Activated CD8-positive, alpha-beta memory T cell treated with anti-CD3 and anti-CD28 coated beads for 36 hours (primary cell): ENCODE data around the gene ADAM23. TPM values are rescaled to one million over a fixed set of nuclear protein-coding genes. Genes with fewer than 3 reads are reported as not detected.
"Not testable (repeated sequence)": the region's sequence is repeated elsewhere in the genome, so short reads cannot be mapped to it uniquely, and the experiment has no call there.

ENCODE experiments used
- CTCF ChIA-PET: fragments of 350-600 bp; sonication (Branson Sonifier 250); formaldehyde crosslinking; loops from one replicate; lab custom pipeline; 2021; ENCODE audit warnings: antibody characterized with exemption; lab: Charles Lee
- POLR2A ChIA-PET: fragments of 350-600 bp; sonication (Branson Sonifier 250); formaldehyde crosslinking; loops from one replicate; lab custom pipeline; 2021; ENCODE audit warnings: antibody characterized with exemption; lab: Charles Lee
- total RNA-seq, 2 experiments: library from RNA; stranded (reverse); gene quantifications; one replicate each; pipeline ENCODE4 v1.2.3, GENCODE V29; 2021

Gene ADAM23, protein sequence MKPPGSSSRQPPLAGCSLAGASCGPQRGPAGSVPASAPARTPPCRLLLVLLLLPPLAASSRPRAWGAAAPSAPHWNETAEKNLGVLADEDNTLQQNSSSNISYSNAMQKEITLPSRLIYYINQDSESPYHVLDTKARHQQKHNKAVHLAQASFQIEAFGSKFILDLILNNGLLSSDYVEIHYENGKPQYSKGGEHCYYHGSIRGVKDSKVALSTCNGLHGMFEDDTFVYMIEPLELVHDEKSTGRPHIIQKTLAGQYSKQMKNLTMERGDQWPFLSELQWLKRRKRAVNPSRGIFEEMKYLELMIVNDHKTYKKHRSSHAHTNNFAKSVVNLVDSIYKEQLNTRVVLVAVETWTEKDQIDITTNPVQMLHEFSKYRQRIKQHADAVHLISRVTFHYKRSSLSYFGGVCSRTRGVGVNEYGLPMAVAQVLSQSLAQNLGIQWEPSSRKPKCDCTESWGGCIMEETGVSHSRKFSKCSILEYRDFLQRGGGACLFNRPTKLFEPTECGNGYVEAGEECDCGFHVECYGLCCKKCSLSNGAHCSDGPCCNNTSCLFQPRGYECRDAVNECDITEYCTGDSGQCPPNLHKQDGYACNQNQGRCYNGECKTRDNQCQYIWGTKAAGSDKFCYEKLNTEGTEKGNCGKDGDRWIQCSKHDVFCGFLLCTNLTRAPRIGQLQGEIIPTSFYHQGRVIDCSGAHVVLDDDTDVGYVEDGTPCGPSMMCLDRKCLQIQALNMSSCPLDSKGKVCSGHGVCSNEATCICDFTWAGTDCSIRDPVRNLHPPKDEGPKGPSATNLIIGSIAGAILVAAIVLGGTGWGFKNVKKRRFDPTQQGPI
- under 1 TPM; 0.21 to 0.57 TPM for total RNA-seq

DNA sequence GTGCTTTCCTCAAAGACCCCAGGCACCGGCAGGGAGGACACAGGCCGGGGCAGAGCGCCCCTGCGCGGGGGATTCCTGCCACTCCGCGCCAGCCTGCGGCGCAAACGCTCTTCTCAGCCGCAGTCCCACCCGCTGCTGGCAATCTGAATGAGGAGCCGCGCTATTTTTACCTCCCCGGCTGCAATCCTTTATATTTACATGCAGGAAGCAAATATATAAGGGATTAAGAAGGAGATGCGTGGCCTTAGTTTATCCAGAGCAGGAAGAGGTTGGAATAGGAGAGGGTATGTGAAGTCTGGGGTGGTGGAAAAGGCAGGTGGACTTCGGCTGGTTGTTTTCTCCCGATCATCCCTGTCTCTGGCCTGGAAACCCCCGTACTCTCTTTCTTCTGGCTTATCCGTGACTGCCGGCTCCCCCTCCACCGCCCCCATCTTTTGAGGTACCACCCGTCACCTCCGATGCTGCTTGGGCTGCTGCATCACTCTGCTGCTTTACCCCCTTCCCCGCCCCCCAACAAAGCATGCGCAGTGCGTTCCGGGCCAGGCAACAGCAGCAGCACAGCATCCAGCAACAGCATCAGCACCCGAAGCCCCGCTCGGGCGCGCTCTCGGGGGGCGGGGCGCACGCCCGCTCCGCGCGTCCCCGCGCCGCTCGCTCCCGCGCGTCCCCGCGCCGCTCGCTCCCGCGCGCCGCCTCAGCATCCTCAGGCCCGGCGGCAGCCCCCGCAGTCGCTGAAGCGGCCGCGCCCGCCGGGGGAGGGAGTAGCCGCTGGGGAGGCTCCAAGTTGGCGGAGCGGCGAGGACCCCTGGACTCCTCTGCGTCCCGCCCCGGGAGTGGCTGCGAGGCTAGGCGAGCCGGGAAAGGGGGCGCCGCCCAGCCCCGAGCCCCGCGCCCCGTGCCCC lies at the start of gene ADAM23:
ADAM23 (plus strand) TSS at position 700 of the 902 bp plus-strand sequence. CDS start 335 bp downstream, outside the sequence.
- CTCF ChIA-PET, result no interaction called here
- POLR2A ChIA-PET, result no interaction called here

DNA sequence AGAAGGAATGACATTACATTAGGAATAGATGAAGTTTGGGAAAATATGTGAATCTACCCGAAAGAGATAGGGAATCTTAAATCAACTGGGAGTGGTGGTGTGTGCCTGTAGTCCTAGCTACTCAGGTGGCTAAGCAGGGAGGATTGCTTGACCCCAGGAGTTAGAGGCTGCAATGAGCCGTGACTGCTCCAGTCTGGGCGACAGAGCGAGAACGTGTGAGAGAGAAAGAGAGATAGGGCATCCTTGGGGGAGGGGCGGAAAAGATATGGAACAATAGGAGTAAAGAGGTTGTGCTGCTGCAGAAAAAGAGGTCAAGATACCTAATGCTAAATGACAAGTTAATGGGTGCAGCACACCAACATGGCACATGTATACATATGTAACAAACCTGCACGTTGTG lies 47.1 kb upstream of the ADAM23 start:
- CTCF ChIA-PET, result no interaction called here
- POLR2A ChIA-PET, result no interaction called here

DNA sequence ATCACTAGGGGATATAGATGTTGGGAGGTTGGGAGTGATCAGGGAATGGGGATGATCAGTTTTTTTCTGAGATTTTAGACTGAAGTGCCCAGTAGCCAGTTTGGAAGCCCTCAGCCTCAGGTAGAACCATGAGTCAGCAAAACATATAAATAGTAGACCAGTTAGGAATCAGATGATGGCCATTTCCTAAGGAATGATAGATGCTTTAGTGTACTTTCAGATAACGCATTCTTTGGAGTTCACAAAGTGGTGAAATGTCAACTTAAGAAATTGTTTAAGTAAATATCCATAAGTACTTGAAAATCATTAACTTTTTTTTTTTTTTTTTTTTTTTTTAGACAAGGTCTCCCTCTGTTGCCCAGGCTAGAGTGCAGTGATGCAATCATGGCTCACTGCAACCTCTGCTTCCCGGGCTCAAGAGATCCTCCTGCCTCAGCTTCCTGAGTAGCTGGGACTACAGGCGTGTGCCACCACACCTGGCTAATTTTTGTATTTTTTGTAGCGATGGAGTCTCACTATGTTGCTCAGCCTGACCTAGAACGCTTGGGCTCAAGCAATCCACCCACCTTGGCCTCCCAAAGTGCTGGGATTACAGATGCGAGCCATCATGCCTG lies 40.3 kb upstream of the ADAM23 start:
- CTCF ChIA-PET, result not testable (repeated sequence)

DNA sequence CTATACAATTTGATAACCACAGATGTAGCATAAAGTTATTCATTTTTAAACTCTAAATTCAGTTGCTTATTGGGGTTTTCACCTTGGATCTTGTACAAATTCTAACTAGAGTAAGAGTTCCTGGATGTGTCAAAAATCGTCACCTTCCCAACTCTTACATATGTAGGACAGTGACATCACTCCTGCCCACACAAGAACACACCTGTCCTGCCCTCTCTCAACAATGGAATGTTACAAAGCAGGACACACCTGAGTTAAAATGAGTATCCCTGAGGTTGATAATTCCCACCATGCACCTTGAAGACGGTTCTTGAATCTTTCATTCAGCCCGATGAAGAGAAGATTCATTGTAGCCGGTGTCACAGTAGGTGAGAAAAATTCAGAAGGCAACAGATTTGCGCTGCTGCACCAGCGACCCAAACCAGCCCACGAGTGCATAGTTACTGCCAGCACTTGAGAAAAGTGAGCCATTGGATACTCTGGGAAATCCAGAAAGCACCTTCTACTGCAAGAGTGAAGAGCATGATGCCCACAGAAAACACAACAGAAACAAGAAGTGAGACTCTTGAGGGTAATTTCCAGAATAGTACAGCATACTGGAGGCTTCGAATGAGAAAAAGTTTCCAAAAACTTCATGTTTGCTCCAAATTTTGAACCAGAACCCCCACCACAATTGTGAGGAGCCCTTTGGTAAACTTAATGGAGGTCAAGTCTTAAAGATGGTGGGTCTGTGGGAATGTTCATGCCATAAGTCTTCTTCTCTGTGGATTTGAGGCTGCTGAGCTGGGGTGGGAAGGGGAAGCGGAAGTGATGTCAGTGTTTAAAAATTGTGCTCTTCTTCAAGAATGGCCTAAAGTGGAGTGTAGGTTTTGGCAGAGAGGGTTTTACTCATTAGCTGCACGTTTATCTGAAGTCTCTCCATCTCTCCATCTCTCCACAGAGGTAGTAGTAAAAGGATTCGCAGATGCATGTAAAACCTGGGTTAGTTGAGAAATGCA lies 34.7 kb upstream of the ADAM23 start:
- ChIA-PET POLR2A (no interaction called here), CTCF (no interaction called here)

More for the DNA sequence above, 40.3 kb upstream of the ADAM23 start:
- POLR2A ChIA-PET, result not testable (repeated sequence)

DNA sequence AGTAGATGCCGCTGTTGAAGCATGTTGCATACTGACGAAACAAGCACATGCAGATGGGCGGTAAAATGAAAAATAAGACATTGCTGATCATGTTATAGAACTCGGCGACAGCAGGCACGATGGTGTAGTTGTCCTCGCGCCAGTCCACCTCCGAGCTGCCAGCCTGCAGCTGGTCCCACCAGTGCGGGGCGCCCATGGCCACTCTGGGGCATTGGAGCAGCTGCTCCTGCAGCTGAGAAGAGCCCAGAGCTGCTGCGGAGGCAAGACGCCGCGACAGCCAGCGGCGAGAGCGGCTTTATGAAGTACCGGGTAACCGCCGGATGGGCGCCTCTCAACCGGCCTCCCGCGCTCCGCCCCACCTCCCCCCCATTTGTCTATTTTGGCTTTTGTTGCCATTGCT lies 32.6 kb upstream of the ADAM23 start:
- POLR2A ChIA-PET, result no interaction called here
- CTCF ChIA-PET, result no interaction called here

DNA sequence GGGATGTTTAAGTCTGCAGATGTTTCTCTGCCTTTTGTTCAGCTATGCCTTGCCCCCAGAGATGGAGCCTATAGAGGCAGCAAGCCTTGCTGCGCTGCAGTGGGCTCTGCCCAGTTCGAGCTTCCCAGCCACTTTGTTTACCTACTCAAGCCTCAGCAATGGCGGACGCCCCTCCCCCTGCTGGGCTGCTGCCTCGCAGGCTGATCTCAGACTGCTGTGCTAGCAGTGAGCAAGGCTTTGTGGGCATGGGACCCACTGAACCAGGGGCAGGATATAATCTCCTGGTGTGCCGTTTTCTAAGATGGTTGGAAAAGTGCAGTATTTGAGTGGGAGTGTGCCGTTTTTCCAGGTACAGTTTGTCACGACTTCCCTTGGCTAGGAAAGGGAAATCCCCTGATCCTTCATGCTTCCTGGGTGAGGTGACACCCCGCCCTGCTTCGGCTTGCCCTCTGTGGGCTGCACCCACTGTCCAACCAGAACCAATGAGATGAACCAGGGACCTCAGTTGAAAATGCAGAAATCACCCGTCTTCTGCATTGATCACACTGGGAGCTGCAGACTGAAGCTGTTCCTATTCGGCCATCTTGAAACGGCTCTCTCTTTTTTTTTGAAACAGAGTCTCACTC lies 27.6 kb upstream of the ADAM23 start:
- ChIA-PET POLR2A (no interaction called here), CTCF (no interaction called here)

DNA sequence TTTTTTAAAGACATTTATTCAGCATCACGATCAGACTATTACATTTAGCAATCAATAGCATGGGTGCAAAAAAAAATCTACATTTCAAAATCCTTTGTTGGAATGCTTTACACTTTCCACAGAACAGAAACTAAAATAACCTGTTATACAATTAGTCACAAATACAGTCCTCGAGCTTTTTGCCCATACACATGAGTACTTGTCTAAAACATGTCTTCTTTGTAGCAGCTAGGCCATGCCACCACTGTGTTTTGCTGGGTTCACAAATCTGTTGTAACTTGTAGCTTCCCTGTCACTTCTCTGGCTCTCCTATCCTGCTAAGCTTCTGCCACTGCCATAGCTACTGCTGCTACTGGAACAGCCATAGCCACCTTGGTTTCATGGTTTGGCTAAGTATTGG lies 24.4 kb upstream of the ADAM23 start:
- CTCF ChIA-PET, result no interaction called here
- POLR2A ChIA-PET, result no interaction called here

DNA sequence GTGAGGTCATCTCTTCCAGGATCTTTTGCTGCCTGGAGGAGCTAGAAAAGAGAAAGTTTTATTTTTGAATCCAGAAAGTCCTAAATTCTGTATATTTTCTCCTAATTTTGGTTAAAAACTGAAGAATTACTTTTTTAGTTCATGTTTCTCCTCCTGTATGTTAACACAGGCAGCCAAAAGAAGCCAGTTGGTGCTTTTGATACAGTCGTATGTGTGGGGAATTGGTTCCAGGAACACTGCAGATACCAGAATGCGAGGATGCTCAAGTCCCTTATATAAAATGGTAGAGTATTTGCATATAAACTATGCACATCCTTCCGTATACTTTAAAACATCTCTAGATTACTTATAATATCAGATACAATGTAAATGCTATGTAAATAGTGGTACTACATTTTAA lies 22.6 kb upstream of the ADAM23 start:
- CTCF ChIA-PET, result no interaction called here

DNA sequence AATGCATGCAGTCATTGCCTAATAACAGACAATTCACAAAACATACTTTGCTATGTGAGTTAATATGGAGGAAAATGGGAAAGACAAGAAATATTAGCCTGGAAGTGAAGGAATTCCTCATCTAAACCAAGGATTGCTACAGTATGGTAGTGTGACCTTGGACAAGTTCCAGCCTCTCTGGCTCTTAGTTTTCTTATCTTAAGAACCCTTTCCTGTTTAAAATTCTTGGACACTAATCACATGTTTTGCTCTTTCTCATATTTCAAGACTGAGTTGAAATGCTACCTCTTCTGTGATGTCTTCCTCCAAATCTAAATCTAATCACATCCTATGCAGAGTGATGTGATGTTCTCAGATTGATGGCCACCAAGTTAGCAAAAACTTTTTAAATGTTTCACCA lies 20.8 kb upstream of the ADAM23 start:
- CTCF ChIA-PET, result no interaction called here
- POLR2A ChIA-PET, result no interaction called here

More for the DNA sequence above, 22.6 kb upstream of the ADAM23 start:
- POLR2A ChIA-PET, result interaction anchor here (0.6 kb wide), 1 partner anchor 68 kb away, joined by 3 read pairs; no protein-coding TSS in a partner anchor

DNA sequence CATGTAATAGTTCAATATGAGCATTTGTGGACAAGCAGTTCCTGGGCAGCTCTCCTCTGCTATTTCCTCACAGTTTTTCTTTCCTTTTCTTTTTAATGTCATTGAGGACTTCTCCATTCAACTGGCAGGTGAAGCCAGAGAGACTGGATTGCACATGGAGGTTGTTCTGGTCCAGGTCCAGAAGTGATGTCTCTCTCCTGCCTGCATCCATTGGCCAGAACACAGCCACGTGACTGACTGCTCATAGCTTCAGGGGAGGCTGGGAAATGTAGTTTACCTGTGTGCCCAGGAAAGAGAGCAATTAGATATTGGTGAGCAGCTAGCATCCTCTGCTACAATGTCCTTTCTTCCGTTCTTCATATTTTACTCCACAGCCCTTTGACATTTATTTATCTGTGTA lies 20.2 kb upstream of the ADAM23 start:
- POLR2A ChIA-PET, result no interaction called here
- CTCF ChIA-PET, result no interaction called here

DNA sequence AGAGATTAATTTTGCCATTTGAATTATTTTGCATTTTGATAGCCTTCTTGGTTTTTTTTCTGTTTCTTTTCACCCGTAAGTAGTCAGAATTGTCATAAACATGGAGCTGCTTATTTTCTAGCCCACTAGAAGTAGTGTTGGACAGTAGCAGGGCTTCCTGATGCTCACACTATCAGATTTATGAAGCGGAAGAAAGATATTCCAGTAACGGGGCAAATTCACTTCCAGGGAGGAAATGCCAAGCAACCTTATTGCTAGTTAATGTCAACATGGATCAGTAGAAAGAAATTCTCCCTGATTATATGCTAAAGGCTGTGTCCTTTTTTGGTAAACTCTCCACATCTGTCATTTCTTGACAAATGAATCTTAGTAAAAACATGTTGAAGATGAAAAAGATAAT lies 19.2 kb upstream of the ADAM23 start:
- ChIA-PET POLR2A (no interaction called here), CTCF (no interaction called here)

DNA sequence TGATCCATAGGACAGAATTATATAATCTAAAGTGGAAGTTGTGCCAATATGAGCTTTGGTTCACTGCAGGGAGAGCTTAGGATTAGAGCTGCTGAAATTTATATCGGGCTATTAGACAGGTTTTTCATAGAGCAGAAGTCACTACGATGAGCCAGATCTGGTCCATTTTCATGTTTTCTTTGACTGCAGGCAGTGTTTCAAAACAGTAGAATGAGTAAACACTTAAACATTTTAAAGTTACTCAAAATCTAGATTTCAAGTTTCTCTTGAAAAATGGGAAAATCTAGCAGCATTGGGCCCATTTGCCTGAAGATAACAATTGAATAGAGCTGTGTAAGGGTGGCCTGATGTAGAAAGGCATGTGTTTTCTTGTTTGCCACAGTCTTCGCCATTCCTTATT lies 14.5 kb upstream of the ADAM23 start:
- ChIA-PET POLR2A (no interaction called here), CTCF (no interaction called here)

DNA sequence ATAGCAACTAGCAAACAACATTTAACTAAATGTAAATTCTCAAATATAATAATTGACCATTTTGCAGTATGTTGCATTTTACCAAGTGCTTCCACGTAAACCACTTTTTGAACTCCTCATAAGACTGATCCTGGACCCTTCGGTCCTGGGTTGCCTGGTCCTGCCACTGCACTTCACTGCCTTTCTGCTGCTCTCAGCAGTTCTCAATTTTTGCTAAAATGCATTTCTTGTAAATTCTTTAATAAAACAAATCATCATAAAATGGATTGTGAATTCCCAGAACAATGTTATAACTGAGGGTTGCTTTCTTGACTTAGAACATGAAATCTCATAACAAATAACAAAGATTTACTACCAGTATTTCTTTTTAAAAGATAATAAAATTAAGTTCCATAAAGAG lies 12.9 kb upstream of the ADAM23 start:
- POLR2A ChIA-PET, result no interaction called here

DNA sequence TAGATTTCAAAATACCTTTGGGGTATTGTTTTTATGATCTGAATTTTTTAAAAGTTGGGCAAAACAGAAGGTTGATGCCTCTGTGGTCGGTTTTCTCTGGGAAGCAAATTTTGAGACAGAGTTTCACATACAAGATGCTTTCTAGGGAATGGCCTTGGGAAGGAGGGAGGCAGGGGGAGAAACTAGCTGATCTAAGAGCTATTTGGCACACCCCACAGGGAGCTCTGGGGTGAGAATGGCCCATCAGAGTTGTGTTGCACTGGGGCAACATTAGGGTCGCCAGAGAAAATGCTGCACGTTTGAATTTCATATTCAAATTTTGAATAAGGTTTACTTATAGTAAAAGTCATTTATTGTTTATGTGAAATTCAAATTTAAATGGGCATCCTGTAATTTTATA lies 11.9 kb upstream of the ADAM23 start:
- ChIA-PET POLR2A (no interaction called here), CTCF (no interaction called here)

More for the DNA sequence above, 12.9 kb upstream of the ADAM23 start:
- CTCF ChIA-PET, result no interaction called here

DNA sequence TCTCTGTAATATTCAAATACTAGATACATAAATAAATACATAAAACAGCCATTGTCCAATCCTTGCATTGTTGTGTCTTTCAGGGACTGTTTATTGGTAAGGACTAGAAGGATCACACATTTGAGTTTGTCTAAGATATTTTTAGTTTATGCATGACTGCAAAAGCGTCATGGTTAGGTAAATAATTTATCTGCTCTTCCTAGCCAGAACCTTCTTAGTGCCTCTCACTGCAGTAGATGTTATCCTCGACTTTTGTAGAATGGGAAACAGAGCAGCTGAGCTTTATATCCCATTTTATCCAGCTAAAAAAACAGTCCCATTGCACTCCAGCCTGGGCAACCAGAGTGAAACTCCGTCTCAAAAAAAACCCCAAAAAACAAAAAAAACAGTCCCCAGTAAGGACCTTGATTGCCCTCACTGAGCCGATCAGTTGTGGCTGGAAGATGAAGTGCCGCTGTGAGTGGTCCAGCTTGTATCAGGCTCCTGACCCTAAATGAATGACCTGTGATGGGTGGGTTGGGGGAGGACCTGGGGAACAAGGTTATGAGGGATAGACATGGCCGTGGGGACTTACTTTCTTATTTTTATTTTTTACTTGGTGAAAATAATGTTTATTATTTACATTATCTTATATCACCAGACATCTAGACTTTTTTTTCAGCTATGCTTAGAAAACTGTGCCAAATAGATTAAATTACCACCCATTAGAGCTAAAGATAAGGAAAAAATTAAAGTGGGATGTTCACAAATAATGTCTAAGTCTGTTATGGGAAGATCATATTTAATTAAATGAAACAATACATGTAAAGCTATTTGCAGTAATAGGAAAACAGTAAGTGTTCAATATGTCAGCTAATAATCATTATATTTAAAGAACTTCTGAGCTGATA lies 10.9 kb upstream of the ADAM23 start:
- ChIA-PET CTCF (no interaction called here), POLR2A (no interaction called here)

DNA sequence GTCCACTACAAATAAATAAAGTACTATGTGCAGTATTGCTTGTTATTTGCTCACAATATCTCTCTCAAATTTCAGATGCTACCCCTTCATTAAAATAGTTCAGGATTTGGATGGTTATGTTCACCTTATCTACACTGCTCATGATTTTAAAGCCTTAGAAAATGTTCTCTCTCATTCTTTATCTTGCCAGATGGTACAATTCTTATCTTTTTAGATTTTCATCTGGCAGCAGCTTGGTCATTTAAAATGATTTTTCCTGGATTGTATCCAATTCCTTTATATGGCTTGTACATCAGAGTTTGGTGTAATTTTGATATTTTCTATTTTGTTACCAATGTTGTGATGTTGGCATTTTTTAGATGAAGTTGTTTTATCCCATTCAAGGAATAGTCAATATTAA lies 10.1 kb upstream of the ADAM23 start:
- ChIA-PET CTCF (no interaction called here), POLR2A (no interaction called here)

DNA sequence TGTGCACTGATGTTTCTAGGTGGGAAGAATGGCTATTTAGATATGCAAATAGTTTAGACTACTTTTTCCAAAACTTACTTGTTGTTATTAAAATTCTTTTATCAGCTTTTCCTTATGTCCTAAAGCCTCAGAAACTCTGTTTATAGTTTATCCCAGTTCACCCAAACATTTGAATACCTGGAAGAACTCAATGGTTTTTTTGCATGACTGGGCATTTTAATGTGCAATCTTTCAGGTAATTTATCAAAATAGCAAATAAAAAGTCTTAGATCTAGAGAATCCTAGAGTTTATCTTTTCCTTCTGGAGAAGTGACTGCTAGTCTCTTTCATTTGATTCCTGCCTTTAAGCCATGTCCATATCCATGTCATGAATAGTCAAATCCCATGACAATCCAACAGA lies 9.6 kb upstream of the ADAM23 start:
- CTCF ChIA-PET, result no interaction called here

More for the DNA sequence above, 9.6 kb upstream of the ADAM23 start:
- POLR2A ChIA-PET, result no interaction called here
